ENCODE data around the gene OR2S2.

DNA sequence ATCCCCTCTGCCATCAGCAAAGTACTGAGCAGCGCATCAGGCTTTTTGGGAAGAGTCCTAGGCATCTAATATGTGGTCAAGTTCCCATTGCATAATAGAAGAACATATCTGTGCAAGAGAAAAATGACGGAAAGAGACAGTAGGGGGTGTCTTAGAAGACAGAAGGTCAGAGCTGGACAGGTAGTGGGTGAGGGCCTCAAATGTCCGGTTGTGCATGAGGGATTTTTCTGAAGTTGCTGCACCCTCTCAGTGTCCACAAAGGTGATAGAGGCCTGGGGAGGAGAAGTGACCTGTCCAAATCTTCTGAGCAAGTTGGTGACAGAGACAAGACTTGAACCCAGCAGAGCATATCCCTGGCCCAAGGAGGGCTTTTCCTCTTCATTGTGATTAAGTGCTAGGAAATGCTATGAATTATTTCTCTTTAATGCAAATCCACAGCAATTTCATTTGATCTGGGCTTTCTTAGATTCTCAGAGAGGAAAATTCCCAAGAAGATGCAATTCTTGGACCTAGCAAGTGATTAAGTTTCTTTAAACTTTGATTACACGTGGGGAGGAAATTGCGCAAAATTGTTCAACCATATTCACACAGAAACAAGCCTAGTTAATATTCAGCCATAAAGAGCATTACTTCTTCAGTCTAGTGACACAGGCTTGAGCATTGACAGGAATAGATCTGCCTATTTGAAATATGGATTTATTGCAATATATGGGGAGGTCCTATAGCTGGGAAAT lies at the start of gene OR2S2:
- TF ChIP-seq POLR2A (IDR thresholded peaks at IDR 0.05), result no peak
- TF ChIP-seq, protein P1, sequence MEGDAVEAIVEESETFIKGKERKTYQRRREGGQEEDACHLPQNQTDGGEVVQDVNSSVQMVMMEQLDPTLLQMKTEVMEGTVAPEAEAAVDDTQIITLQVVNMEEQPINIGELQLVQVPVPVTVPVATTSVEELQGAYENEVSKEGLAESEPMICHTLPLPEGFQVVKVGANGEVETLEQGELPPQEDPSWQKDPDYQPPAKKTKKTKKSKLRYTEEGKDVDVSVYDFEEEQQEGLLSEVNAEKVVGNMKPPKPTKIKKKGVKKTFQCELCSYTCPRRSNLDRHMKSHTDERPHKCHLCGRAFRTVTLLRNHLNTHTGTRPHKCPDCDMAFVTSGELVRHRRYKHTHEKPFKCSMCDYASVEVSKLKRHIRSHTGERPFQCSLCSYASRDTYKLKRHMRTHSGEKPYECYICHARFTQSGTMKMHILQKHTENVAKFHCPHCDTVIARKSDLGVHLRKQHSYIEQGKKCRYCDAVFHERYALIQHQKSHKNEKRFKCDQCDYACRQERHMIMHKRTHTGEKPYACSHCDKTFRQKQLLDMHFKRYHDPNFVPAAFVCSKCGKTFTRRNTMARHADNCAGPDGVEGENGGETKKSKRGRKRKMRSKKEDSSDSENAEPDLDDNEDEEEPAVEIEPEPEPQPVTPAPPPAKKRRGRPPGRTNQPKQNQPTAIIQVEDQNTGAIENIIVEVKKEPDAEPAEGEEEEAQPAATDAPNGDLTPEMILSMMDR (IDR thresholded peaks at IDR 0.05), result no peak
